Activated naive CD4-positive, alpha-beta T cell treated with anti-CD3 and anti-CD28 coated beads for 36 hours (primary cell): ENCODE measurements around the gene PDPR. TPM values are rescaled to one million over a fixed set of nuclear protein-coding genes. Genes with fewer than 3 reads are reported as not detected.
"Not testable (repeated sequence)": the region's sequence is repeated elsewhere in the genome, so short reads cannot be mapped to it uniquely, and the experiment has no call there.

Experiments used
- CTCF ChIA-PET: fragments of 350-600 bp; sonication (Branson Sonifier 250); formaldehyde crosslinking; loops from one replicate; lab custom pipeline; 2021; ENCODE audit warnings: antibody characterized with exemption; lab: Charles Lee
- DNase-seq: peaks from one replicate; pipeline ENCODE4 v3.0.0-alpha.2; 2020
- H3K27ac Mint-ChIP-seq: one replicate; pipeline ENCODE4 v1.8.0; 2021; ENCODE audit warnings: mild to moderate bottlenecking, mixed read lengths
- H3K27me3 Mint-ChIP-seq: one replicate; pipeline ENCODE4 v1.8.0; 2021; ENCODE audit warnings: low read depth, mixed read lengths
- H3K36me3 Mint-ChIP-seq: one replicate; pipeline ENCODE4 v1.8.0; 2021; ENCODE audit warnings: low read depth, mixed read lengths
- H3K4me1 Mint-ChIP-seq: one replicate; pipeline ENCODE4 v1.8.0; 2021; ENCODE audit warnings: low read depth, mixed read lengths
- H3K4me3 Mint-ChIP-seq: one replicate; pipeline ENCODE4 v1.8.0; 2021; ENCODE audit warnings: mild to moderate bottlenecking, moderate library complexity, mixed read lengths
- H3K9me3 Mint-ChIP-seq: one replicate; pipeline ENCODE4 v1.8.0; 2021; ENCODE audit warnings: mixed read lengths
- intact Hi-C: fragments of 100-400 bp; cut with micrococcal nuclease; formaldehyde crosslinking; loops from one replicate; pipeline ENCODE4 v1.15.1; 2023
- total RNA-seq, 2 experiments: library from RNA; stranded (reverse); gene quantifications; one replicate each; pipeline ENCODE4 v1.2.3, GENCODE V29; 2021

The PDPR gene
- total RNA-seq, 2 experiments from 2014 or later = 12.8 to 14.3 TPM

DNA sequence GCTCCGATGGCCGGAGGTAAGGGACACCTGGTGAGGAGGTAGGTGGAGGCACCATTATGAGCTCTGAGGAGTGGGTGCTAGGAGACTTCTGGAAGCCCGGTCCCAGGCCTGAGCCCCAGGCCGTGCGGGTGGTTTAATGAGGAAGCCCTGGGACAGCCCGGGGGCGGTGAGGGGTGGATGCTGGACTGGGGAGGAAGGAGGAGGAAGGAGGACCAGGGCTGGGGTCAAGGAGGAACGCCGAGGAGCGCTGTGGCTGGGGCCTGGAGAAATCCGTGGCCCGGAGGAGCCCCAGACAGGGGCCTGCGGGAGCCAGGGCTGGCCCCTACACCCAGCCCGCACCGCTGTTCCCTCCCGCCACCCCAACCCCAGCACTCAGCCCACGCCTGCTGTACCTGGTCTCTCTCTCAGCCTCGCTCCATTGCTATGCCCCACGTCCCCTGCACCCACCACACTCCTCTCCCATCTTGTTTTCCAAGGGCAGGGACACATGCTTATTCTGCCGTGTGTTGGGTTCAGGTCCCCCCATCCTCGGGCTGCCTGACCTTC is 60.3 kb downstream of the PDPR start:
- H3K27ac Mint-ChIP-seq, CTCF ChIA-PET, H3K27me3 Mint-ChIP-seq, H3K36me3 Mint-ChIP-seq, H3K9me3 Mint-ChIP-seq, H3K4me1 Mint-ChIP-seq, intact Hi-C loops, H3K4me3 Mint-ChIP-seq, DNase-seq: not testable (repeated sequence)

DNA sequence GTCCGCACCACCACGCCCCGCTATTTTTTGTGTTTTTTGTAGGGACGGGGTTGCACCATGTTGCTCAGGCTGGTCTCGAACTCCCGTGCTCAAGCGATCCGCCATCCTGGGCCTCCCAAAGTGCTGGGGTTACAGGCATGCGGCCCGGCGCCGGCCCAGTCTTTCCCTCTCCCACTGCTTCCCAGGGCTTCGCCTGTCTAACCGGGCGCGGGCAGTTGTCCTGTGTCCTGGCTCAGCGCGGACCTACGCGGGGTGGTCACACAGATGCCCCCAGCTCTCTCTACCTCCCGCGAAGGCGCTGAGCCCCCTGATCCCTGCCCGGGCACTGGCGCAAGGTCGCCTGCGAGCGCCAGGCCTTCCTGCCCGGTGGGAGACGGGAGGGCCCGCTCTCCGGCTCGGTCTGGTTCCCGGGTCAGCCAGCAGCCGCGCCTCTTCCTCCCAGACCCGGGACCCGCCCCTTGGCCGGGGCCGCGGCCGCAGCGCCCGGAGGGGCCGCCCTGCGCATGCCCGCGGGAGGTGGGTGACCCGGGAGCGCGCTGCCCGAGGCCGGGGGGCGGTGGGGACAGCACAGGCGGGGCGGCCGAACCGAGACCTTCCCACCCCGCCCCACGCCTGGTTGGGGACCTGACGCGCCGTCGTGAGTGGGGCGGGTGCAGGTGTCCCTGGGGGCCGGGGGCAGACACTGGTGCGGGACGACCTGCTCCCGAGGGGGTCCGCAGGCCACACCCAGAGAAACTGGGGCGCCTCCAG is 73.9 kb downstream of the PDPR start:
- H3K36me3 Mint-ChIP-seq, H3K4me1 Mint-ChIP-seq, H3K9me3 Mint-ChIP-seq, H3K4me3 Mint-ChIP-seq, DNase-seq, CTCF ChIA-PET, intact Hi-C loops, H3K27me3 Mint-ChIP-seq, H3K27ac Mint-ChIP-seq: not testable (repeated sequence)

DNA sequence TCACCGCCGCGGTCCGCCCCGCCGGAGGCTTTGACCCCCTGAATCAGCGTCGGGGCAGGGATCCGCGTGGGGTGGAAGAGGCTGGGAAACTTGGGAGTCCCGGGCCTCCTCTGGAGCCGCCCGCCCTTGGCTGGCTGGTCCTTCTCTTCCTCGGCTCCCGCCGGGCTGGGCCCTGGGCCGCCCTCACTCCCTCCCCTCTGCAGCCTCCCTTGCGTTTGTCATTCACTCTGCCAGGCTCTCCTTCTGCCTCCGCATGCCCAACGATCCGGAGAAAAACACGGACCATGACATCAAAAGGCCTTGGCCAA is 74.4 kb downstream of the PDPR start:
- DNase-seq, H3K27me3 Mint-ChIP-seq, H3K4me1 Mint-ChIP-seq, H3K9me3 Mint-ChIP-seq, H3K4me3 Mint-ChIP-seq, intact Hi-C loops, H3K36me3 Mint-ChIP-seq, H3K27ac Mint-ChIP-seq, CTCF ChIA-PET: not testable (repeated sequence)

DNA sequence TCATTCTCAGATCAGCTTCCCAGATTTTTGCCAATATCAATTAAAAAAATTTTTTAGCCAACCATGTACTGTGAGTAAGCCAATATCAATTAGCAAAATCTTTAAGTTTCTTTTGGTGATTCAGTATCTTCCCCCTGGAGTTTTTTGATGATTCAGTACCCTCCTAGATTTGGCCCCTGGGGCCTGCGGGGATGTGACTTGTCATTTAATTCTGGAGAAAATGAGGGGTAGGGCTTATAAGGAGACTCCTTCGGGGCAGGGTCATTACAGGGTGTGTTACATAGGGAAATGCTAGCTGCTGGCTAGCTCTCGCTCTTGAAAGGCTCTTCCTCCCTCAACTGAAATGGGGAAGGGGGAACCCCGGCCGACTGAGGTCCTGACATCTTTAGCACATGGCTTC is 76.4 kb downstream of the PDPR start:
- CTCF ChIA-PET, H3K27ac Mint-ChIP-seq, H3K9me3 Mint-ChIP-seq, H3K4me1 Mint-ChIP-seq, H3K36me3 Mint-ChIP-seq, H3K27me3 Mint-ChIP-seq, intact Hi-C loops, DNase-seq, H3K4me3 Mint-ChIP-seq: not testable (repeated sequence)

DNA sequence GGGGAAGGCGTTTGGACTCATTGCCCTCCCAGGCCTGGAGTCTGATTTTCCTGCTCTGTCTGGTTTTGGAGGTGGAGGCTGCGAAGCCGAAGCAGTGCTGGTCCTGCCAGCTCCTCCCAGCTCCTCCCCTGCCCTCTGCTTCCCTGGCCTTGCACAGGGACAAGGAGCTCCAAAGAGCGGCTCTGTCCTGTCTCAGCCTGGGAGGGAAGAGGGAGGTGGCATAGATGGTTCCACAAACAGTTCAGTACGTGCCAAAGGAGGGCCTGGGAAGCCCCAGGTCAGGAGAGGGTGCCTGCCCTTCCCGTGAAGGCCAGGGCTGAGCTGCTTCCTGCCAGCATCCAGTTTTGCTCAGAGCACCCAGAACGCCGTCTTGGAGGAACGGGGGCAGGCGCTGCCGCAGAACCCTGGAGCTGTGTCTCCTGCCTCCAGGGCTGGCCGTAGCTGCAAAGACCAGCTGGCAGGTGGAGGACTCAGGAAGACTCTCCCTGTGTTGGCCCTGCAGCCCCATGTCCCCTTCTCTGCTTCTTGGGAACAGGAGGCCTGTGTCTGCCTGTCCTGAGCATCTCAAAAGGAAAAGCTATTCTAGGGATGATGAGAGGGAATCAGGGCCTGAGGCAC is 82.7 kb downstream of the PDPR start:
- H3K9me3 Mint-ChIP-seq, DNase-seq, H3K36me3 Mint-ChIP-seq, CTCF ChIA-PET, H3K27ac Mint-ChIP-seq, H3K4me1 Mint-ChIP-seq, intact Hi-C loops, H3K4me3 Mint-ChIP-seq, H3K27me3 Mint-ChIP-seq: not testable (repeated sequence)

DNA sequence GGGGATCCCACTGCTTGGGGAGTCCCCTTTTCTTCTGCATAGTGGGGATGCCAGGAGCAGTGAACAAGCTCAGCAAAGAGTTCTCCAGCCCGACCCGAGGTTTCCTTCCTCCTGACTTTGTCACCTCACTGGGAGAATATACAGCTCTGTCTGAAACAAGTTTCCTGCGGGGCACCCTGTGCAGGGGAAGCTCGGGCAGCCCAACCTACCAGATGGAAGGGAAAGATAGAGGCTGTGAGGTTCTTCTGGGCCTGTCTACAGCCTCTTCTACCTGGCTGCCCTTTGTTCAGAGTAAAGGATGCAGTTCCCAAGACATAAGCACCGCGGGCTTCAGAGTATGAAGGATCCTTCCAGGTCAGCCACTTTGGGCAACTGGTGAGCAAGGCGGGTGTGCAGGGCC is 83.5 kb downstream of the PDPR start:
- CTCF ChIA-PET, H3K27ac Mint-ChIP-seq, H3K36me3 Mint-ChIP-seq, DNase-seq, H3K4me1 Mint-ChIP-seq, H3K27me3 Mint-ChIP-seq, H3K4me3 Mint-ChIP-seq, H3K9me3 Mint-ChIP-seq, intact Hi-C loops: not testable (repeated sequence)

DNA sequence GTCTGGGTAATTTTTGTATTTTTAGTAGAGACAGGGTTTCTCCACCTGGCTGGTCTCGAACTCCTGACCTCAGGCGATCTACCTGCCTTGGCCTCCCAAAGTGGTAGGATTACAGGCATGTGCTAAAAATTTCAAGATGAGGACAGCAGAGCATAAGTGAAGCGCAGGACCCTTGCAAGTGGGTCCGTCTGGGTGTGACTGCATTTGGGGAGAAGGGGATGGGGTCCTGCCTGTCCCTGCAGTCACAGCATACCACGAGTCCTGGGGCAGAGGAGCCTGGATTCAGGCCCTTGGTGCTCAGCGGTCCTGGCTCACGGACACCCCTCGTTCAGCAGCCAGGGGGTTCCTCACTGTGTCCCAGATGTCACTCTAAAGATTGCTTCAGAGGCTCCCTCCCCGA is 84.1 kb downstream of the PDPR start:
- CTCF ChIA-PET, H3K27ac Mint-ChIP-seq, H3K36me3 Mint-ChIP-seq, H3K4me3 Mint-ChIP-seq, DNase-seq, H3K27me3 Mint-ChIP-seq, H3K9me3 Mint-ChIP-seq, intact Hi-C loops, H3K4me1 Mint-ChIP-seq: not testable (repeated sequence)

DNA sequence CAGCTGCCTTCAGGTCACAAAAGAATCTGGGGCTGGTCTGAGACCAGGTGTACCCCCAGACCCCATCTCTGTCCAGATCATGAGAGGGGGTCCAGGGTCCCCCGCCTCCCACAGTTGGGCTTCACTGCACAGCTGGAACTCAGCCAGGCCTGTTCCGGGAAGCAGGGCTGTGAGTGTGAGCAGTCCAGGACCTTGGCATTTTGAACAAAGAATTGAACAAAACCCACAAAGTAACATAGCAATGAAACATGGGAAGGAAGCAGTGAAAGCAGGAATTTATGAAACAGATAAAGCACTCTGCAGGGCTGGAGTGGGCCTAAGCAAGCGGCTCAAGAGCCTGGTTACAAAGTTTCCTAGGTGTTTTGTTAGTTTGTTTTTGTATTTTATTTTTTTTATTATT is 84.5 kb downstream of the PDPR start:
- H3K4me3 Mint-ChIP-seq, H3K4me1 Mint-ChIP-seq, H3K27me3 Mint-ChIP-seq, H3K36me3 Mint-ChIP-seq, H3K27ac Mint-ChIP-seq, intact Hi-C loops, CTCF ChIA-PET, H3K9me3 Mint-ChIP-seq, DNase-seq: not testable (repeated sequence)

DNA sequence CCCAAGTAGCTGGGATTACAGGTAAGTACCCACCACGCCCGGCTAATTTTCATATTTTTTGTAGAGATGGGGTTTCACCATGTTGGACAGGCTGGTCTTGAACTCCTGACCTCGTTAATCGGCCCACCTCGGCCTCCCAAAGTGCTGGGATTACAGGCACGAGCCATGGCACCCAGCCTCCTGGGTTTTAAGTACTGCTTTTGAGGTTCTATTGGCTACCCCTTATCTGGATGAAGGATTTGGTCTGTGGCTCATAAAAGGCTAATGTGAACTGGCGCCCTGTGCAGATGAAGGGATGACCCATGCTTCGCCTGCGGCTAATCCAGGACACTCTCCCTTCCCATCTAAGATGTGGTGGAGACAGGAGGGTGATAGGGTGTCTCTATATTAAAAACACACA is 85.0 kb downstream of the PDPR start:
- H3K9me3 Mint-ChIP-seq, DNase-seq, H3K4me3 Mint-ChIP-seq, H3K4me1 Mint-ChIP-seq, intact Hi-C loops, H3K27me3 Mint-ChIP-seq, H3K36me3 Mint-ChIP-seq, H3K27ac Mint-ChIP-seq, CTCF ChIA-PET: not testable (repeated sequence)

DNA sequence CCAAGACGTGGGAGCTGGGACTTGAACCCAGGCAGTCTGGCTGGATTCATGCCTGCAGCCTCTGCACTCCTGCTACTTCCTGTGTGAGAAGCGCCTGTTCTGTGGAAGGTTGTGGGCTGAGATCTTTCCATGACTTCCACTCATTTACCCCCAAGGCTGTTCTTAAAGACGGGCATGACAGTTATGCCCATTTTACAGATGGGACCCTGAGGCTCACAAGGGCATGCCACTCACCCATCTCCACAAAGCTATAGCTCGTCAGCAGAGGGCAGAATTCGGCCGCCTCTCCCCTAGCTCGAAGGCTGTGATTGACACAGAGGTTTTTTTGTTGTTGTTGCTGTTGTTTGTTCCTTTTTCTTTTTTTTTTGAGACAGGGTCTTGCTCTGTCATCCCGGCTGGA is 85.9 kb downstream of the PDPR start:
- H3K27me3 Mint-ChIP-seq, H3K27ac Mint-ChIP-seq, H3K4me1 Mint-ChIP-seq, H3K36me3 Mint-ChIP-seq, H3K4me3 Mint-ChIP-seq, CTCF ChIA-PET, DNase-seq, H3K9me3 Mint-ChIP-seq, intact Hi-C loops: not testable (repeated sequence)

DNA sequence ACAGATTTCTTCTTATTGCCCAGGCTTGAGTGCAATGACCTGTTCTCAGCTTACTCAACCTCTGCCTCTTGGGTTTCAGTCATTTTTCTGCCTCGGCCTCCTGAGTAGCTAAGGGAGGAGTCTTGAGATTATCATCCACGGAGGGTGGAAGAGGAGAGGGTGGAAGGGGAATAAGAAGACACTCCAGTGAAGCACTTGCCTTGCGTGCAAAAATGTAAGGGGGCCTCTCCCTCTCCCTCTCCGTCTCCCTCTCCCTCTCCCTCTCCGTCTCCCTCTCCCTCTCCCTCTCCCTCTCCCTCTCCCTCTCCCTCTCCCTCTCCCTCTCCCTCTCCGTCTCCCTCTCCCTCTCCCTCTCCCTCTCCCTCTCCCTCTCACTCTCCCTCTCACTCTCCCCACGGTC is 89.4 kb downstream of the PDPR start:
- H3K4me3 Mint-ChIP-seq, H3K27me3 Mint-ChIP-seq, intact Hi-C loops, DNase-seq, H3K4me1 Mint-ChIP-seq, CTCF ChIA-PET, H3K27ac Mint-ChIP-seq, H3K9me3 Mint-ChIP-seq: not testable (repeated sequence)
- peaks cover 13% of the 10 kb centered on the region for H3K36me3 Mint-ChIP-seq

DNA sequence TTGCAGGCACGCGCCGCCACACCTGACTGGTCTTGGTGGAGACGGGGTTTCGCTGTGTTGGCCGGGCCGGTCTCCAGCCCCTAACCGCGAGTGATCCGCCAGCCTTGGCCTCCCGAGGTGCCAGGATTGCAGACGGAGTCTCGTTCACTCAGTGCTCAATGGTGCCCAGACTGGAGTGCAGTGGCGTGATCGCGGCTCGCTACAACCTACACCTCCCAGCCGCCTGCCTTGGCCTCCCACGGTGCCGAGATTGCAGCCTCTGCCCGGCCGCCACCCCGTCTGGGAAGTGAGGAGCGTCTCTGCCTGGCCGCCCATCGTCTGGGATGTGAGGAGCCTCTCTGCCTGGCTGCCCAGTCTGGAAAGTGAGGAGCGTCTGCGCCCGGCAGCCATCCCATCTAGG is 89.9 kb downstream of the PDPR start:
- H3K4me3 Mint-ChIP-seq, CTCF ChIA-PET, intact Hi-C loops, H3K27ac Mint-ChIP-seq, H3K27me3 Mint-ChIP-seq, DNase-seq, H3K9me3 Mint-ChIP-seq, H3K4me1 Mint-ChIP-seq: not testable (repeated sequence)
- peaks cover 13% of the 10 kb centered on the region for H3K36me3 Mint-ChIP-seq

DNA sequence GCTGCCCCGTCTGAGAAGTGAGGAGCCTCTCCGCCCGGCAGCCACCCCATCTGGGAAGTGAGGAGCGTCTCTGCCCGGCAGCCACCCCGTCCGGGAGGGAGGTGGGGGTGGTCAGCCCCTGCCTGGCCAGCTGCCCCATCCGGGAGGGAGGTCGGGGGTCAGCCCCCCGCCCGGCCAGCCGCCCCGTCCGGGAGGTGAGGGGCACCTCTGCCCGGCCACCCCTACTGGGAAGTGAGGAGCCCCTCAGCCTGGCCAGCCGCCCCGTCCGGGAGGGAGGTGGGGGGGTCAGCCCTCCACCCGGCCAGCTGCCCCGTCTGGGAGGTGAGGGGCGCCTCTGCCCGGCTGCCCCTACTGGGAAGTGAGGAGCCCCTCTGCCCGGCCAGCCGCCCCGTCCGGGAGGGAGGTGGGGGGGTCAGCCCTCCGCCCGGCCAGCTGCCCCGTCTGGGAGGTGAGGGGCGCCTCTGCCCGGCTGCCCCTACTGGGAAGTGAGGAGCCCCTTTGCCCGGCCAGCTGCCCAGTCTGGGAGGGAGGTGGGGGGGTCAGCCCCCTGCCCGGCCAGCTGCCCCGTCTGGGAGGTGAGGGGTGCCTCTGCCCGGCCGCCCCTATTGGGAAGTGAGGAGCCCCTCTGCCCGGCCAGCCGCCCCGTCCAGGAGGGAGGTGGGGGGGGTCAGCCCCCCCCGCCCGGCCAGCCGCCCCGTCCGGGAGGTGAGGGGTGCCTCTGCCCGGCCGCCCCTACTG is 90.7 kb downstream of the PDPR start:
- H3K27ac Mint-ChIP-seq, DNase-seq, H3K4me3 Mint-ChIP-seq, intact Hi-C loops, H3K4me1 Mint-ChIP-seq, H3K27me3 Mint-ChIP-seq, H3K9me3 Mint-ChIP-seq: not testable (repeated sequence)
- peaks cover 17% of the 10 kb centered on the region for H3K36me3 Mint-ChIP-seq
- CTCF ChIA-PET = interaction anchor here (0.6 kb wide), 1 partner anchor 292 kb away, joined by 3 read pairs; no protein-coding TSS in a partner anchor
